ENCODE measurements around the gene TNRC6A.
"Not testable (repeated sequence)": the region's sequence is repeated elsewhere in the genome, so short reads cannot be mapped to it uniquely, and the experiment has no call there.

Gene TNRC6A

GRCh38 chr16:24761526-24761925 lies 32.1 kb downstream of the TNRC6A start:
- DNase-seq = no peak

GRCh38 chr16:24764916-24765315 lies 35.5 kb downstream of the TNRC6A start:
- DNase-seq = no peak

- no peak for DNase-seq
These were observed 36.6 kb downstream of the TNRC6A start for GRCh38 chr16:24766057-24766456.

GRCh38 chr16:24769806-24770205 lies 40.4 kb downstream of the TNRC6A start:
- DNase-seq = no peak

- no peak for DNase-seq
These were observed 41.8 kb downstream of the TNRC6A start for GRCh38 chr16:24771132-24771778.

GRCh38 chr16:24771779-24772157 lies 42.3 kb downstream of the TNRC6A start:
- DNase-seq = no peak

- no peak for DNase-seq
These were observed 44.4 kb downstream of the TNRC6A start for GRCh38 chr16:24773771-24774427.

GRCh38 chr16:24774510-24774909 lies 45.1 kb downstream of the TNRC6A start:
- no peak for DNase-seq

GRCh38 chr16:24775455-24775854 lies 46.0 kb downstream of the TNRC6A start:
- DNase-seq = no peak

GRCh38 chr16:24776501-24777220 lies 47.2 kb downstream of the TNRC6A start:
- DNase-seq = no peak

- DNase-seq = no peak
These were observed 49.2 kb downstream of the TNRC6A start for GRCh38 chr16:24778671-24779070.

GRCh38 chr16:24781256-24781655 lies 51.8 kb downstream of the TNRC6A start:
- no peak for DNase-seq

- no peak for DNase-seq
These were observed 54.7 kb downstream of the TNRC6A start for GRCh38 chr16:24784121-24784520.

- DNase-seq = no peak
These were observed 60.4 kb downstream of the TNRC6A start for GRCh38 chr16:24789881-24790280.

GRCh38 chr16:24800586-24800985 lies 71.1 kb downstream of the TNRC6A start:
- no peak for DNase-seq

- no peak for DNase-seq
These were observed 72.4 kb downstream of the TNRC6A start for GRCh38 chr16:24801761-24802302.

- DNase-seq = no peak
These were observed 76.0 kb downstream of the TNRC6A start for GRCh38 chr16:24805484-24805883.

GRCh38 chr16:24807301-24807700 lies 77.8 kb downstream of the TNRC6A start:
- DNase-seq = no peak

- DNase-seq = no peak
These were observed 81.7 kb downstream of the TNRC6A start for GRCh38 chr16:24810951-24811843.

GRCh38 chr16:24812813-24813212 lies 83.4 kb downstream of the TNRC6A start:
- DNase-seq = not testable (repeated sequence)

- no peak for DNase-seq
These were observed 85.6 kb downstream of the TNRC6A start for GRCh38 chr16:24815021-24815420.

GRCh38 chr16:24816688-24817087 lies 87.2 kb downstream of the TNRC6A start:
- no peak for DNase-seq
